Measurements from ENCODE around the gene BTNL9.
"Not testable (repeated sequence)": the region's sequence is repeated elsewhere in the genome, so short reads cannot be mapped to it uniquely, and the experiment has no call there.

BTNL9 gene

GRCh38 chr5:181097759-181098491 is 57.9 kb downstream of the BTNL9 start:
- DNase-seq (ENCODE audit: low read depth); H3K4me3 ChIP-seq (replicated peaks; ENCODE audit: low read depth, low read length): not testable (repeated sequence)

DNA sequence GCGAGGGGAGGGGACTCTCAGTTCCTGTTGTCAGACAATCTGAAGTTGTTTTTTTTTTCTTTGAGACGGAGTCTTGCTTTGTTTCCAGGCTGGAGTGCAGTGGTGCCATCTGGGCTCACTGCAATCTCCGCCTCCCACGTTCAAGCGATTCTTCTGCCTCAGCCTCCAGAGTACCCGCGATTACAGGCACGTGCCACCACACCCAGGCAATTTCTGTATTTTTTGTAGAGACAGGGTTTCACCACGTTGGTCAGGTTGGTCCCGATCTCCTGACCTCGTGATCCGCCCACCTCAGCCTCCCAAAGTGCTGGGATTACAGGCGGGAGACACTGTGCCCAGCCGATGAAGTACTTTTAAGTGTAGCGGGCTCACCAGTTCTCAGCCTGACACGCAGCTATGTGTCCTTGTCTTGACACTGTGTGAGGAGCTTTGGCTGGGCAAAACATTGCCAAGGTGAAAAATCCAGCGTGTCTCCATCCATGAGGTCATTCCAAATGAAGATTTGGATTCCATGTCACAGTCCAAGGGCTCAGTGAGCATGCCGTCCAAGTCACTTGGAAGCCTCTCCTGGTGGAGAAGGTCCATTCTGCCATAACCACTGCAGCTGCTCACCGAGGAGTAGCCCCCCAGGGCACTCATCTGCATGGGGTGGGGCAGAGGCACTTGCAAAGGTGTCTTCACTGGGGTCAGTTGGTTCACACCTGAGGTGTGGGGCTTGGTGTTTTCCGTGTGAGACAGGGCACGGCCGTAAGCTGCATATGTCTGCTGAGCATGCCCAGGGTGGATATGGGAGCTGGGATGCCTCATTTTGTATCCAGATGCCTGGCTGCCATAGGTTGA is 58.9 kb downstream of the BTNL9 start:
- H3K4me3 ChIP-seq (replicated peaks; ENCODE audit: low read depth, low read length): no peak overlapping the region
- TF ChIP-seq, protein P1, sequence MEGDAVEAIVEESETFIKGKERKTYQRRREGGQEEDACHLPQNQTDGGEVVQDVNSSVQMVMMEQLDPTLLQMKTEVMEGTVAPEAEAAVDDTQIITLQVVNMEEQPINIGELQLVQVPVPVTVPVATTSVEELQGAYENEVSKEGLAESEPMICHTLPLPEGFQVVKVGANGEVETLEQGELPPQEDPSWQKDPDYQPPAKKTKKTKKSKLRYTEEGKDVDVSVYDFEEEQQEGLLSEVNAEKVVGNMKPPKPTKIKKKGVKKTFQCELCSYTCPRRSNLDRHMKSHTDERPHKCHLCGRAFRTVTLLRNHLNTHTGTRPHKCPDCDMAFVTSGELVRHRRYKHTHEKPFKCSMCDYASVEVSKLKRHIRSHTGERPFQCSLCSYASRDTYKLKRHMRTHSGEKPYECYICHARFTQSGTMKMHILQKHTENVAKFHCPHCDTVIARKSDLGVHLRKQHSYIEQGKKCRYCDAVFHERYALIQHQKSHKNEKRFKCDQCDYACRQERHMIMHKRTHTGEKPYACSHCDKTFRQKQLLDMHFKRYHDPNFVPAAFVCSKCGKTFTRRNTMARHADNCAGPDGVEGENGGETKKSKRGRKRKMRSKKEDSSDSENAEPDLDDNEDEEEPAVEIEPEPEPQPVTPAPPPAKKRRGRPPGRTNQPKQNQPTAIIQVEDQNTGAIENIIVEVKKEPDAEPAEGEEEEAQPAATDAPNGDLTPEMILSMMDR (IDR thresholded peaks at IDR 0.05; ENCODE audit: low read length, missing control alignments): no peak
- DNase-seq (ENCODE audit: low read depth): no peak

DNA sequence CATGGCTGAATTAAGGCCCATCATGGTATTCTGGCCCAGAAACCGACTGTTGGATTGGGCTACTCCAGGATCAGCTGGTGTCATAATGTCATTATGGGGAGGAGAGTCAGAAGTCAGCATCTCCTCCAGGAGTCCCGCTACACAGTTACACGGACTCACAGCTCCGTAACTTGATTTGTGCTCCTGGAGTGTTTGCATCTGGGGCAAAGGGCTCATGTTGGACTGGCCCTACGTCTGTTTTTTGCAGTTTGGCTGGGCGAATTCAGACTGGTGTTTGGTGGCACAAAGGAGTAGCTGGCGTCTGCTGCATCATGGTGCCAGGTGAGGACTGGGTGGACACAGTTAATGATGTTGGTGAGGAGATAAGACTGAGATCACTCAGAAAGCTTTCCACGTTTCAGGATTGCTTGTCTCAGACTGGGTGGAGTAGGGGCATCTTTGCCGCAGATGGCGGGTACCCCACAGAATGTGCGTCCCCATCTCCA is 59.6 kb downstream of the BTNL9 start:
- no peak overlapping the region for H3K4me3 ChIP-seq (replicated peaks; ENCODE audit: low read depth, low read length)
- TF ChIP-seq, protein P1 (IDR thresholded peaks at IDR 0.05; ENCODE audit: low read length, missing control alignments): no peak
- DNase-seq (ENCODE audit: low read depth): no peak

DNA sequence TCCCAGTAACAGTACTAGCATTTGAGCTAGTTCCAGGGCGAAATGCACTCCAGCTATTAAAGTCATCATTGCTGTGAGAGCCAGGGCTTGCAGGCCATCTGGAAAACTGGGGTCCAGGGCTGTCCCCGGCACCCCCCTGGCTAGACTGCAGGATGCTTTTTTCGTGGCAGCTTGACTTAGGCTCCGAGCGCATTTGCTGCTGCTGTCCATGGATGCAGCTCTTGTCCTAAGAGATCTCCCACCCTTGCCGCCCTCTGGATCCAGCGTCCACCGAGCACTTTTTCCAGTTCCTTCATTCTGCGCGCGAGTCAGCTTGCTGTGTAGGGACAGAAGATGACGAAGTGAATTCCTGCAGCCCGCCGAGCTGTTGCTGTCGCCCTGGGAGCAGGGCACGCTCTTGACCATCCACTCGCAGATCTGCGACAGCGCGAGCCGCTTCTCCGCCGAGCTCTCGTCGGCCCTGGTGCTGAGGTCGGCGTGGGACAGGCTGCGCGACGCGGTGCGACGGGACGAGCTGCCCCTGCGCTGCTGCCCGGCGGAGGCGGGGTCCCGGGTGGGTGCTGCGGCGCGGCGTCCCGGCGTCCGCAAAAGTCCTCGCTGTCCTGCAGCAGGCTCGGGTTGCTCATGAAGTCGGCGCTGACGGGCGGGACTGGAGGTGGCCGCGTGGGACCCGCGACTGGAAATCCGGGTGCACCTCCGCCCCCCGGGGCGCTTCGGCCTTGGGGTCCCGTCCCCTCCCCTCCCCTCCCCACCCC is 60.2 kb downstream of the BTNL9 start:
- DNase-seq (ENCODE audit: low read depth): no peak
- TF ChIP-seq, protein P1 (IDR thresholded peaks at IDR 0.05; ENCODE audit: low read length, missing control alignments): no peak
- no peak overlapping the region for H3K4me3 ChIP-seq (replicated peaks; ENCODE audit: low read depth, low read length)

DNA sequence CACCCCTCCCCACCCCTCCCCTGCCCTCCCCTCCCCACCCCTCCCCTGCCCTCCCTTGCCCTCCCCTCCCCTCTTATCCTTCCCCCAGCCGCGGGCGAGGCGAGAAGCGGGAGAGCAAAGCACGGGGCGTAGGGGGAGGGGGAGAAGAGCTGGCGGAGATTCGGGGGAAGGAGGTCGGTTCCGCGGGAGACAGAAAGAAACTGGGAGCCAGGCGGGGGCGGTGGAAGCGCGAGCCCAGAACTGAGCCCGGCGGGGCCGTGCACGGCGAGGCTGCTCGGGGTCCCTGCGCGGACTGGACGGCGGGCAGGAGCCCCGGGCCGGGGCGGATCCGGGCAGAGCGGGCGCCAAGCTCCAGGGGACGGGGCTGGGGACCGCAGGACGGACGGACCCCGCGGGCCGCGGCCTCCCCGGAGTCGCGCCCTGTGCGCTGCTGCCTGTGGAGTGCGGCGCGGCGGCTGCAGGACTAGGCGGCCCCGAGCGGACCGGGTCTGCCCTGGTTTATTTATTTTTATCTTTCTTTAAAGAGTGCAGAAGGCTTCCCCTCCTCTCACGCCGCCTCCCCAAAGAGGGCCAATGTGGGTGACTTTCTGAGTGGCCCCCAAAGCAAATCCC is 61.1 kb downstream of the BTNL9 start:
- not testable (repeated sequence) for DNase-seq (ENCODE audit: low read depth); H3K4me3 ChIP-seq (replicated peaks; ENCODE audit: low read depth, low read length)

DNA sequence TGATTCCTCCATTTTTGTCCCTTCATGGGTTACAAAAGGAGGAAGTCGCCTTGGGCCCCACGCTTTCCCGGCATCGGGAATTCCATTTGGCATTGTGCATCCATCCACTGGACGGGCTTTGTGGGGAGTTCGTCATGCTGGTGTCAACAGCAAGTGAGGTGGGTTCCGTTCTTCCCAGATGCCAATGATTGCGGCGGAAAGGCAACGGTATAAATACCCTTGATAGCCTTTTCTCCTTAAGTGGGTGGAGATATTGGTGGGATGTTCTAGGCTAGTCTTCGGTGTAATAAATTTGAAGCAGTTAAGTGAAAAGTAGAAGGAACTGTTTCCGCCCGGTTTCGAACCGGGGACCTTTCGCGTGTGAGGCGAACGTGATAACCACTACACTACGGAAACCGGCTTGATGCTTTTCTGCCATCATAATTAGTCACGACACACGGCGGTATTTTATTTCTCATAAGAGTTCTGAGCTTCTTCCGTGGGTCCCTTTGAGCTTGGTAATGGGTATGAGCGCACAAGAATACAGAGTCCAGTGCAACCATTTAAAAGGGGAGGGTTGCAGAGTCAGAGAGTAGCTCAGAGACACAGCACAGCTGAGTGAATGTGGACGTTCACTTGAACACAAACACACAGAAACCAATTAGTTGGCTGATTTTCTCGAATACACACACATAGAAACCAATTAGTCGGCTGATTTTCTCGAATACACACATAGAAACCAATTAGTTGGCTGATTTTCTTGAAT is 62.0 kb downstream of the BTNL9 start:
- DNase-seq (ENCODE audit: low read depth); H3K4me3 ChIP-seq (replicated peaks; ENCODE audit: low read depth, low read length): not testable (repeated sequence)

GRCh38 chr5:181104259-181104568 is 64.1 kb downstream of the BTNL9 start:
- DNase-seq (ENCODE audit: low read depth); H3K4me3 ChIP-seq (replicated peaks; ENCODE audit: low read depth, low read length): not testable (repeated sequence)

- DNase-seq (ENCODE audit: low read depth); H3K4me3 ChIP-seq (replicated peaks; ENCODE audit: low read depth, low read length): not testable (repeated sequence)
These were observed 64.7 kb downstream of the BTNL9 start for GRCh38 chr5:181104606-181105390.

Measured in fibroblast of pulmonary artery (primary cell).